HG02588 (cell line): ENCODE data around the gene PLAAT2.
"Not testable (repeated sequence)": the region's sequence is repeated elsewhere in the genome, so short reads cannot be mapped to it uniquely, and the experiment has no call there.

ENCODE experiments used
- ATAC-seq: cut with Tn5 transposase; IDR thresholded peaks from one replicate; pipeline ENCODE4 v1.9.1; 2021; ENCODE audit warnings: mild to moderate bottlenecking, moderate library complexity; ENCODE audit not compliant: unreplicated experiment

PLAAT2 gene

DNA sequence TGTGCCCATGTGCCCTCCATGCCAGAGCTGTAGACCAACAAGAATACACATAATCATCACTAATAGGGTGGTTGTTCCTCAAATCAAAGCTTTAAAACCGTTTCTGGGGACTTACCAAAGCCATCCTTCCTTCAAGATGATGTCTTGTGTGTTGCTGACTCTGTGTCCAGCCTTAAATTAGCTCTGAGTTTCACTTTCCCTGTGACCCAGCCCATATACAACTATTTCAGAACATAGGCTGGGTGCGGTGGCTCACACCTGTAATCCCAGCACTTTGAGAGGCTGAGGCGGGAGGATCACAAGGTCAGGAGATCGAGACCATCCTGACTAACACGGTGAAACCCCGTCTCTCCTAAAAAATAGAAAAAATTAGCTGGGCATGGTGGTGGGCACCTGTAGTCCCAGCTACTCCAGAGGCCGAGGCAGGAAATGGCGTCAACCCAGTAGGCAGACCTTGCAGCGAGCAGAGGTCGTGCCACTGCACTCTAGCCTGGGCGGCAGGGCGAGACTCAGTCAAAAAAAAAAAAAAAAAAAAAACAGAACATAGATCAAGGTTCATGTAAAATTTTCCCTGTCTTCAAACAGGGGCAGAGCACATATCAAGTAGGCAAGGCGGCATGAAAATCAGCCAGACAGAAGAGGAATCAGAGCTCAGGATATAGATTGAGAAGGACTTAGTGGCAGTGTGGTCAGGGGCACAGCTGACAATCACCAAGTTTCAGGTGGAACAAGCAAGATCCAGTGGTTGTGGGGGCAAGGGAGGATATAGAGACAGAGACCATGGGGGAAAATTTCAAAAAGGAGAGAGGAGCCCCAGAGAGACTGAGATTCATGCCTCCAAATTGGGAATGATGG is at the start of gene PLAAT2:
Gene PLAAT2 (minus strand): TSS at position 179 of the 855 bp plus-strand sequence. CDS start 55 bp downstream, at position 124.
- ATAC-seq = no peak

DNA sequence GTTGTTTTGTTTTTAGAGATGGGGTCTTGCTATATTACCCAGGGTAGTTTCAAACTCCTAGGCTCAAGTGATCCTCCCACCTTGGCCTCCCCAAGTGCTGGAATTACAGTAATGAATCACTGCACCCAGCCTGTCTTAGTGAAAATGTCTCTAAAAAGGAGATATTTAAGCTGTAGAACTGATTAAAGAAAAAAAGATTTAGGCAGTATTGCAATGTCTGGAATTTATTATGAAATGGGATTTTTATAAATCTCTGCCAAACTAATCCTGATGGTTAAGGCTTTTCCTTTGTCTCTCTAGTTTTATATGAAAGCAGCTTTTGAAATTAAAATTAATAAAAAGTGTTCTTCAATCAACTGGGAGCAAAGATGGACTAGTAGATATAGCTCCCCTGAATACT is 49.0 kb upstream of the PLAAT2 start:
- no peak for ATAC-seq

DNA sequence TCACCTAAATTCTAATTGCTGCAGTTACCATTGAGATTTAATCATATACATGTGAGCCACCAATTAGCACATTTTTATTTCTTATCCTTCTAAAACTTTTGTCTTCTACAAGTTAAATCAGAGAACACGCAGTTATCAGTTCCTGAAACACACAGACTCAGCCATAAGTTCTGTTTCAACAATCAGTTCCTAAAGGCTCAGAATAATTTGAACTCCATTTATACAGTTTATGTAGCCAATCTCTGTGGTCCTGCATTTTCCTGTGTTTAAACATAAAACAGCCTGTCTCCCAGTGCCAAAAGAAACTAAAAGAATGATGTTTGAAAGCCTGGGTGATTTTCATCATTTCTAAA is 48.2 kb upstream of the PLAAT2 start:
- ATAC-seq = no peak

DNA sequence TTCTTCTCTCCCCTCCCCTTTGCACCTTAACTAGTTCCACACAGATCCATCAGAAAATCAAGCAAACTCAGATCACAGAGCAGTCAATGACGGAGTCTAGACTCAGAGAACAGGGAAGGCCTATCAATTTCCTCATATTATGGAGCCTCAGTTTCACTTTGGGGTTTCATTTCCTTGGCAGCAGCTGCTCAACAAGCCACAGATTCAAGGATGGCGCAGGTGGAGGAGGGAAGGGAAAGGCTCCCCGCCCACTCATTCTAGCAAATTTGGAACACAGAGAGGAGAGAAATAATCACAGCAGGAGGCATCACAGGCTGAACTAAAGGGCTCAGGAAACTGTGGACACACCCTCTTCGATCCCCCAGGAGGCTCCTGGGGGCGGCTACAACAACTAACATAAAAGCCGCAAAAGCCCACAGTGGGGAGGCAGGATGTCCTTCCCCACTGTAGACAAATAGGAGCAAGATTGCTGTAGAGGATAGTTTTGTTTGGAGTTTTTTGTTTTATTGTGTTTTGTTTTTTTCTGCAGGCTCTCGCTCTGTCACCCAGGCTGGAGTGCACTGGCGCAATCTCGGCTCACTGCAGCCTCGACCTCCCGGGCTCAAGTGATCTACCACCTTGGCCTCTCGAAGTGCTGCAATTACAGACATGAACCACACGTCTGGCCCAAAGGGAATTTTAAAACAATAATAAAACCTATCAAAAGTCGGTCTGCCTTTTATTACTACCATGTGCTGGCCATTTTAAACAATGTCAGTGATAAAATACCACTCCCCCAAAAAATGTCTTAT is 47.6 kb upstream of the PLAAT2 start:
- ATAC-seq = no peak

DNA sequence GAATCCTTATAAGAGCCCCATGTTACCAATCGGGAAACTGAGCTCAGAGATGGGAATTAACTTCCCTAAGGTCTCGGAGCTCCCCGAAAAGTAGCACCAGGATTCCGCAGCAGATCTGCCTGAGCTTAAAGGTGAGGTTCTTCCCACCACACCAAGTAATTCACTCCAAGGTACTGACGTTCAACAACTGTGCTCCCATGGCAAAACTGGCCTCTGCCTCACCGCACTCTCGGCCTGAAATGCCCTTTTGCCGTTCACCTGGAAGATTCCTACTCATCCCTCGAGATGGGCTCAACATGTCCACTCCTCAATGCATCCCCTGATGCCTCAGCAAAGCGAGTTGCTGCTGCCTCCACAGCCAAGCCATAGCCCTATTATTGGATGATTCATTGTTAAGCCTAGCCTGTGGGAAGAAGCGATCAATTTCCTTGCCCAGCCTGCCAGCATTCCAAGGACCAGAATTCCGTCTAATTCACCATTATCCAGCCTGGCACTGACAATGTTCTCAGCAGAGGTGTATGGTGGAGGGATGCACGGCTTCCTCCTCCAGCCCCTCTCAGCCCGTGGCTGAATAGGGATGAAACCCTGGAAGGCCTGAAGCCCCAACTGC is 46.9 kb upstream of the PLAAT2 start:
- no peak for ATAC-seq

DNA sequence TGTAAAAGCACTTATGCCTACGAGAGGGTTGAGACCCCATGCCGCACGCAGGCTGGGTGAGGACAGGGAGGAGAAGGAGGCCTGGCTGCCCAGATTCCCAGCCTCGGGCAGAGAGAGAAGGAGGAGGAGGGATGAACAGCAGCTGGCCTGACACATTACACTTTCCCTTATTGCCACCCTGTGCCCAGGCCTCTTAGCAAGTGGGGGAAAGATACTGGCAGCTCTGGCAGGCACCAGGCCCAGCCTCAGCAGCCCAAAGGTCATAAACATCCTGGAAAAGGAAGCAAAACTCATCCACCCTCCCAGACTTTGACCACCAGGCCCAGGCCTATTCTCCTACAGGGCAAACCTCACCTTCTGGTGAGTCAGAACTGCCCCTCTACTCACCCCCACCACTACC is 46.4 kb upstream of the PLAAT2 start:
- ATAC-seq = no peak

DNA sequence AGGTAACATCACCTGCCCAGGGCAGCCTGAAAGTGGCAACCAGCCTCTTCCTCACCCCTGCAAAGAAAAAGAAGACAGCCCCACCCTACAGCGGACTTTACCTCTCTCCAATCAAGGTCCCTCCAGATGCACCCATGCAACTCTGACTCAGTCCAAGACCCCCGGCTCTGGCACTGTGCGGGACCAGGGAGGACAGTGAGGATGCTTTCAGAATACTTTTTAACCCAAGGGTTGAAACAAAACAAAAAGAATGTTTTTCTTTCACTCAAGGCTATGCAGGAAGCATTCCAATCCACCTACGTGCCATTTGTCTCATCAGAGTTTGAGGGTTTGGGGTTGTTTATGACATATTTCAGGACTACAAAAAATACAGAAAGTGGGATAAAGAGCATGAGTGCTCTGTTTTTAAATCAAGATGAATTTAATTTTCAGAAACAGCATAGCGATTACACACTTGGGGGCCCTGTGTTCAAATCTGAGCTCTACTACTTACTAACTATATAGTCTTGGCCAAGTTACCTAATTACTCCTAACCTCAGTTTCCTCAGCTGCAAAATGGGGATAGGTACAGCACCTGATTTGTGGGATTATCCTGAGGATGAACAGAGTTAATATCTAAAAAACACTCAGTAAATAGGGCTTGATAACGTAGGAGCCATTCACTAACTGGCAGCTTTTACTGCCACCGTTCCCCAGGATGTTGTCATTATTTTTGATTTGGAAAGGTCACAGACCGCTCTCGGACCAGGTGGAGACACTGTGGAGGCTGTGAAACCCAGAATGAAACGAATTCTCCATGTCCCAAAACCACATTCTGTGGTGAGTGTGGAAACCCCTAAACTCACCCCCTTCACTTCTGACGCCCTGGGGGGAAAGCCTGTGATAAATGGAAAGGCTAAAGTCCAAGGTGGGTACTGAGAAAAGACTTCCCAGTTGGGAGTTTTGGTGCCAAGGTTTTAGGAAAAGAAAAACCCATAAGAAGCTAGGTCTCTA is 45.5 kb upstream of the PLAAT2 start:
- no peak for ATAC-seq

DNA sequence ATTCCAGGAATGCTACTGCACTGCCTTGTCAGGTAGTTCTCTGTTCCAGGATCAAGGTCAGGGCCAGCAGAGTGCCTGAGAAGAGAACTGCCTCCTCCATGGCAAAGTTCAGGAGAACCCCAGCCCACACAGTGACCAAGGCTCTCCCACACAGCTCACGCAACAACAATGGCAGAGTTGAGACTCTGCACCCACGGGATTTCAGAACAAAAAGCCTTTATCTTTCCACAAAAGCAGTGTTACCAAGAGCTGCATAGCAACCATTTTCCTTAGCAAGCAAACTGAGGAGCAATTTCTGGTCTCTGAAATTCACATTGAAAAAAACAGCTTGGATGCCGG is 40.0 kb upstream of the PLAAT2 start:
- ATAC-seq = no peak

DNA sequence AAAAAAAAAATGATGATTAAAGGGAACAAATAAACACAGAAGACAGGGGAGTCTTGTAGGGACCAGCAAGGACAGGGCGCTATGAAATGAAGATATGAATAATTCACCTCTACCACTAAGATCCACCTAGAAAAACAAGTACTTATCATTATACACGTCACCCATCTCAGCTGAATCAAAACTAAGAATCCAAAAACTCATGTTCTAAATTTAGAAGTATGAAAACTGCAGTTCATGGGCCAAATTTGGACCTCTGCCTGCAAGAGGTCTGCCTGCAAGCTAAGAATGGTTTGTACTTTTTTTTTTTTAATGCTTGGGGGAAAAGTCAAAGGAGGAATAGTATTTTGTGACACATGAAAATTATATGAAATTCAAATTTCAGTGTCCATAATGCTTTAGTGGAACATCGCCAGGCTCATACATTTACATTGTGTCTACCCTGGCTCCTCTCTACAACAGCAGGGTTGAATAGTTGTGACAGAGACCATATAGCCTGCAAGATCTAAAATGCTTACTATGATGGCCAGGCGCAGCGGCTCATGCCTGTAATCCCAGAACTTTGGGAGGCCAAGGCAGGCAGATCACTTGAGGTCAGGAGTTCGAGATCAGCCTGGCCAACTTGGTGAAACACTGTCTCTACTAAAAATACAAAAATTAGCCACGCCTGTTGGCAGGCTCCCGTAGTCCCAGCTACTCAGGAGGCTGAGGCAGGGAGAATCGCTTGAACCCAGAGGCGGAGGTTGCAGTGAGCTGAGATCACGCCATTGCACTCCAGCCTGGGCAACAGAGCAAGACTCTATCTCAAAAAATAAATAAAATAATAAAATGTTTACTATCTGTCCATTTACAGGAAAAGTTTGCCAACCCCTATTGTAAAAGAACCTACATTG is 39.4 kb upstream of the PLAAT2 start:
- not testable (repeated sequence) for ATAC-seq

DNA sequence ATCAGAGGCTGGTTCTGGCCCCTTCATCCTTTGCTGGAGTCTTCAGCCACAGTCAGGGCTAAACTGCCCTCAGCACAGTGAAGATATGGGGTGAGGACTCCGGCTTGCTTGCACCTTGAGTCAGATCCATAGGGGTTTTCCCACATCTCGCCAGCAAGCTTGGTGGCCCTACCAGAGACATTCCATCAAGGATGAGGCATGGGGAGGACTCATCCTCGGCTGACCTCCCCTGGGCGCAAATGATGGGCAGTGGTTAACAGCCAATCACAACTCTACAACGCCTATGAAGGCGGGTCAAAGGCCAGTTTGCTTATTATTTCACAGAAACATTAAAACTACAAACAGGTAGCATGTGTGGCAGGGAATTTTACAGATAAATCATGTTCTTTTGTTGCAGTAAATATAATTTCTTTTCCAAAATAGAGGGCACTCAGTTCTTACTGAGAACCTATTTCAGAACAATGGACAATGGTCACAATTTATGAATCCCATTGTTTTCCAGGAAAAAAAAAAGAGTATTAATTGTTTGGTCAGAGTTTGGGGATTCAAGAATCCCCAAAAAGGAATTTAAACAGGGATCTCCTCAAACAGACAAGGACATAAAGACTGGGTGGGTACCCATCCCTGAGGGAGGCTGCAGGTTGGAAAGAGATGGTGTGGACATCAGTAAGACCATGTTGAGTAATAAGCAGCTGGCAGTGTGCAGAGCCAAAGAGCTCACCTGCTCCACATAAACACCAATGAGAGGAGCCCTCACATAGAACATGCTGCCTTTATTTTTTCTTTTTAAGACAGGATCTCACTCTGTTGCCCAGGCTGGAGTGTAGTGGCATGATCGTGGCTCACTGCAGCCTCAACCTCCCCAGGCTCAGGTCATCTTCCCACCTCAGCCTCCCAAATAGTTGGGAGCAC is 36.3 kb upstream of the PLAAT2 start:
- no peak for ATAC-seq

DNA sequence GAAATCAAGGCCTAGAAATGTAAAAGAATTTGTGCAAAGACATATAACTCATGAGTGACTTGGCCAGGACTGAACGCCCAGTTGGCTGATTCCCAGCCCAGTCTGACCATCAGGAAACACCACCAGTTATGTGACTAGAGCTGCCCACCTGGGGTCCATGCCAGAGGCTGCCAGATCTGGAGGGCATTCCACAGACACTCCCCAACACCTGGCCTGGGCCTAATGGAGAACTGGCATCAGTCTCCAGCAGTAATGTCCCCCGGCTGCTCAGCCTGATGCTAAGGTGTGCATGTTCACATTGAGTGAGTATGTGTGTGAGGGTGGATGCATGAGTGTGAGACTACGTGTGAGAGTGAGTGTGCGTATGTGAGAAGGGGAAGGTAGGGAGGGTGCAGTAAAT is 35.4 kb upstream of the PLAAT2 start:
- no peak for ATAC-seq

DNA sequence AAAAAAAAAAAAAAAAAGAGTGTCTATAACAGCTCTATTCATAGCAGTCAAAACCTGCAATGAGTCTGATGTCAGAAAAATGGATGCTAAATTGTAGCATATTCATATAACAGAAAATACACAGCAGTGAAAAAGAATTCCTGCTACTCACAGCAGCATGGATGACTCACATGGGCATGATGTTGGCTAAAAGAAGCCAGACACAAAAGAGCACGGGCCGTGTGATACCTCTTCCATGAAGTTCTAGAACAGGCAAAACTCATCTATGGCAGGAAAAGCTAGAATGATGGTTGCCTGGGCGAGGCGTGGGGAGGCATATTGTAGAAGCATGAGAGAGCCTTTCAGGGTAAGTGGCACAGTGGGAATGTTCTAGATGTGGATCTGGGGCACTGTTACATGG is 32.1 kb upstream of the PLAAT2 start:
- no peak for ATAC-seq

DNA sequence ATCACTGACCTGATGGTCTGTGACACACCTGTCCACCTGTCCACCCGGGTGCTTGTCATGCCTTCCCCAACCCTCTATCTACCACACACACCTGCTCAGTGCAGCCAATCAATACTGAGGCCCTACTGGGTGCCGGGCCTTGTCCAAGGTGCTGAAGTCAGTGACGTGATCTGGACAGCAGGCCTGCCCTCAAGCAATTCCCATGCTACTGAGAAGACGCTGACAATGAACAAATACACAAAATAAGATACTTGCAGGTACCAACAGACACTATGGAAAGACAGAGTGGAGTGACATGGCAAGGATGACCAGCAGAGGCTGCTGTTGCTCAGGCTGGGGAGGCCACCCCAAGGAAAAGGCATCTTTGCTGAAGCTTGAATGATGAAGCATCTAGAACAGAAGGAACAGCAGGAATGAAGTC is 29.8 kb upstream of the PLAAT2 start:
- no peak for ATAC-seq

DNA sequence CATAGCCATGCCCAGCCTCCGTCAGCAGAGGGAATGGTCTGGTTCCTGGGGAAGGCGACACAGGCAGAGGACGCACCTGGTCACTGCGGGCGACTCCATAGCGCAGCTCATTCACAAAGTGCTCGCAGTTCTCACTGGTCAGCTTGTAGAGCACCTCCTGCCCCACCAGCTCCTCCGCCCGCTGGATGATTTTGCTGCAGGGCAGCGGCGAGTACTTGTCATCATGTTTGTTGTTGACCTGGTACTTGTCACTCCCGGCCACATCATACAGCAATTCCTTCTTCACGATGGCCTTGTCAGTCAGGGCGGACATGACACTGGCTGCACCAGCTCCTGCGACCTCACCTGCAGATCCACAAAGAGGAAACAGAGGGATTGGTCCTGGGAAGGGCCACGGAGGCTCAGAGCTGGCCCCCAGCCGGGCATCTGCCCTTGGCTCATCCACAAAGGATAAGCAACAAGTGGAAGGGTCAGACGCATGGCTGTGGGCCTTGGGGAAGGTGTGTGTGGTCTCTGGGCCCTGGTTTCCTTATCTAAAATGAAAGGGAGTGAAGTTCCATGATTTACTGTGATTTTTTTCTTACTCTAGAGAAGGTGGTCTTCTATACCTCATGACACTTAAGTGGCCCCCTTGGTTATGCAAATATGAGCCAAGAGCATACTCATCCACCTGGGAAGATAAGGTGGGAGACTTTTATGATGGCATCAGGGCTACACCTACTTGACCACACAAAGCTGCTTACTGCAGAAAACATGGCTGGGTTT is 27.0 kb upstream of the PLAAT2 start:
- ATAC-seq = no peak

DNA sequence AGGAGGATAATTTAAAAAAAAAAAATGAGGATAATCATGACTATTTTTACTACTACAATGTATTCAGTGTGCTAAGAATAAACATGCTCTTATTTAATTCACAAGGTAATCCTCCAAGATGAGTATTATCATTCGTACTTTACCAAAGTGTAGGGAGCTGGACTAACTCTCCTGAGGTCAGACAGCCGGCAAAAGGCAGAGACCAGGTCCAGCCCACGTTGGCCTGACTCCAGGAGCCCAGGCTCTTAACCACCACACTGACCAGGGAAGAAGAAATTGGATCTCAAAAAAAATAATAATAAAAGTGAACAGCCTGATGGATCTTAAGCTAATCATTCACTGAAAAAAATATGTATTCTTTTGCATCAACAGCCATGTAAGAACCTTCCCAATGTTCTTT is 25.8 kb upstream of the PLAAT2 start:
- no peak for ATAC-seq

DNA sequence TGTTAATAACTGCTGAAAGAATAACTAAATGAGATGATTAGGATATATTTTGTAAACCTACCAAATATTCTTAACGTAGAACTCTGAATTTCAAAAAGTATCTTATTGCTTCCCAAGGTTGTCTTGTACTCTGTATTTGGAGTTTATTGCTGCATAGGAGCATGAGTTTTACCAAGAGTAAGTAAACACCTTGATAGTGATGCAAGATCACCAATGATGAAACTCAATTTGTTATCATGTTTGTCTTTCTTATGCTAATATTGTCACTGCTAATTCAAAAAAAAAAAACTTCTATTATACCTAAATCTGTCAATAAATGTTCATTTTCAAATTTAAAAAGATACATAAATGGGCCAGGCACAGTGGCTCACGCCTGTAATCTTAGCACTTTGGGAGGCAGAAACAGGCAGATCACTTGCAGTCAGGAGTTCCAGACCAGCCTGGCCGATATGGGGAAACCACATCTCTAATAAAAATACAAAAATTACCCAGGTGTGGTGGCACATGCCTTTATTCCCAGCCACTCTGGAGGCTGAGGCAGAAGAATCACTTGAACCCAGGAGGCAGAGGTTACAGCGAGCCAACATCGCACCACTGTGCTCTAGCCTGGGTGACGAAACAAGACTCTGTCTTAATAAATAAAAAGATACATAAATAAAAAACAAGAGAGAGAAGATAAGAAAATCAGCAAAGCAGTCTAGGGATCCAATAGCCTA is 23.4 kb upstream of the PLAAT2 start:
- ATAC-seq = no peak

DNA sequence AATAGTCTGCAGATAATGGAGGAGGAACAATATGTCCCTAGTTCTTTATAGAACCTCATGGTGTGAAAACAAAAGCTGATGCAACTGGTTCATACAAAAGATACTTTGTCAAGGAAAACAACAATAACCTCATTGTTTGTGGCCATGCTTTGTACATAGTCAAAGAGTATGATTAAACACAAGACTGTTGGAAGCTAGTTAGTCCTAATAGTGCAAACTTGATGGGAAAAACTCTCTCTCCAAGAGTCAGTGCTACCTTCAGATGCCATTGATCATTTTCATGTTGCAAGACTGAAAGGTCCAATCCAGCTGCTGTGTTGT is 20.1 kb upstream of the PLAAT2 start:
- no peak for ATAC-seq
